Dermis lymphatic vessel endothelial cell (primary cell): ENCODE results near the gene AAMP. TPM values are rescaled to one million over a fixed set of nuclear protein-coding genes. Genes with fewer than 3 reads are reported as not detected.

Experiments
- total RNA-seq: library from RNA; depleted of rRNA; stranded (reverse); fragments of >200 nt; gene quantifications from 2 replicates; pipeline ENCODE4 v1.2.1, GENCODE V29; 2014

Gene AAMP, protein sequence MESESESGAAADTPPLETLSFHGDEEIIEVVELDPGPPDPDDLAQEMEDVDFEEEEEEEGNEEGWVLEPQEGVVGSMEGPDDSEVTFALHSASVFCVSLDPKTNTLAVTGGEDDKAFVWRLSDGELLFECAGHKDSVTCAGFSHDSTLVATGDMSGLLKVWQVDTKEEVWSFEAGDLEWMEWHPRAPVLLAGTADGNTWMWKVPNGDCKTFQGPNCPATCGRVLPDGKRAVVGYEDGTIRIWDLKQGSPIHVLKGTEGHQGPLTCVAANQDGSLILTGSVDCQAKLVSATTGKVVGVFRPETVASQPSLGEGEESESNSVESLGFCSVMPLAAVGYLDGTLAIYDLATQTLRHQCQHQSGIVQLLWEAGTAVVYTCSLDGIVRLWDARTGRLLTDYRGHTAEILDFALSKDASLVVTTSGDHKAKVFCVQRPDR
- 133 and 152 TPM in 2 replicates for total RNA-seq

GRCh38 chr2:218269900-218270720, at the start of gene AAMP, which contains the start of gene PNKD:
Gene AAMP, minus strand, starts transcription at chr2:218270137. Its CDS starts 51 bp downstream, at chr2:218270086.
Gene PNKD, plus strand, starts transcription at chr2:218270519. Its CDS starts 17 bp downstream, at chr2:218270536.

GRCh38 chr2:218292048-218293014, 22.4 kb upstream of the AAMP start, which contains the start of gene TMBIM1:
Gene TMBIM1, minus strand, starts transcription at chr2:218292503. Its CDS starts 10,362 bp downstream, at chr2:218282141.

GRCh38 chr2:218260742-218261422, 9.1 kb downstream of the AAMP start, which contains the start of gene GPBAR1:
Gene GPBAR1, plus strand, starts transcription at chr2:218261015. Its CDS starts 1,710 bp downstream, at chr2:218262725.

GRCh38 chr2:218216674-218217359, 53.1 kb downstream of the AAMP start, which contains the start of gene ARPC2:
Gene ARPC2, plus strand, starts transcription at chr2:218217189. Its CDS starts 282 bp downstream, at chr2:218217471.

Other genes starting within 250 kb of the AAMP start
- not detected in 2 replicates for gene RUFY4, start 200.9 kb downstream of the AAMP start, total RNA-seq
- not detected in 2 replicates for gene CXCR2, start 144.1 kb downstream of the AAMP start, total RNA-seq
- not detected in 2 replicates for gene CXCR1, start 103.2 kb downstream of the AAMP start, total RNA-seq
- 232 and 237 TPM in 2 replicates for gene ARPC2, start 52.9 kb downstream of the AAMP start, total RNA-seq
- 0.09 TPM in 1 of 2 replicates, not detected in the other for gene GPBAR1, start 9.1 kb downstream of the AAMP start, total RNA-seq
- gene PNKD, start 382 bp upstream of the AAMP start, total RNA-seq, result 16.6 and 19.1 TPM in 2 replicates
- gene TMBIM1, start 22.4 kb upstream of the AAMP start, total RNA-seq, result 119 and 159 TPM in 2 replicates
- not detected in 2 replicates for gene CATIP, start 86.7 kb upstream of the AAMP start, total RNA-seq
- 0.09 and 0.11 TPM in 2 replicates for gene SLC11A1, start 112.1 kb upstream of the AAMP start, total RNA-seq
- 75.3 and 77.3 TPM in 2 replicates for gene CTDSP1, start 129.7 kb upstream of the AAMP start, total RNA-seq
- gene VIL1, start 149.0 kb upstream of the AAMP start, total RNA-seq, result not detected in 2 replicates